Neural progenitor cell (in vitro differentiated cells): ENCODE results near the gene MGAM2. TPM values are rescaled to one million over a fixed set of nuclear protein-coding genes. Genes with fewer than 3 reads are reported as not detected.

Source experiments
- DNase-seq: peaks from one replicate; pipeline ENCODE4 v3.0.0-alpha.2; 2016; ENCODE audit warnings: low spot score
- H2AFZ ChIP-seq: fragments of 200-600 bp; sonication (generic); replicated peaks from 2 replicates; pipeline ENCODE4 v1.6.1; 2016; ENCODE audit warnings: antibody characterized with exemption
- H3F3A ChIP-seq: fragments of 200-600 bp; sonication (generic); 2 replicates; pipeline ENCODE4 v1.6.1; 2016; ENCODE audit warnings: antibody characterized with exemption, low read depth
- H3K27ac ChIP-seq: fragments of 200-600 bp; sonication (generic); 2 replicates; pipeline ENCODE4 v1.5.1; 2016; ENCODE audit warnings: mild to moderate bottlenecking
- H3K27me3 ChIP-seq: fragments of 200-600 bp; sonication (generic); 2 replicates; pipeline ENCODE4 v1.6.1; 2016; ENCODE audit warnings: mild to moderate bottlenecking, moderate library complexity
- H3K36me3 ChIP-seq: fragments of 200-600 bp; sonication (generic); 2 replicates; pipeline ENCODE4 v1.5.1; 2016
- H3K4me1 ChIP-seq: fragments of 200-600 bp; sonication (generic); 2 replicates; pipeline ENCODE4 v1.6.1; 2016; ENCODE audit warnings: mixed run types
- H3K4me2 ChIP-seq: fragments of 200-600 bp; sonication (generic); 2 replicates; pipeline ENCODE4 v1.6.1; 2016
- H3K4me3 ChIP-seq: fragments of 200-600 bp; sonication (generic); 2 replicates; pipeline ENCODE4 v1.5.1; 2016
- H3K79me2 ChIP-seq: fragments of 200-600 bp; sonication (generic); 2 replicates; pipeline ENCODE4 v1.6.1; 2016; ENCODE audit warnings: low read depth
- H3K9ac ChIP-seq: fragments of 200-600 bp; sonication (generic); 2 replicates; pipeline ENCODE4 v1.6.1; 2016
- H3K9me3 ChIP-seq: fragments of 200-600 bp; sonication (generic); 2 replicates; pipeline ENCODE4 v1.5.1; 2016; ENCODE audit warnings: low read depth
- H4K20me1 ChIP-seq: fragments of 200-600 bp; sonication (generic); 2 replicates; pipeline ENCODE4 v1.6.1; 2016; ENCODE audit warnings: low read depth
- H3K27ac Mint-ChIP-seq: 3 replicates; pipeline ENCODE4 v1.8.0; 2021; ENCODE audit warnings: mixed read lengths
- H3K27me3 Mint-ChIP-seq: 2 replicates; pipeline ENCODE4 v1.8.0; 2022; ENCODE audit warnings: low read depth, mild to moderate bottlenecking, inconsistent platforms, moderate library complexity, mixed read lengths; ENCODE audit not compliant: insufficient read depth
- H3K36me3 Mint-ChIP-seq: 3 replicates; pipeline ENCODE4 v1.8.0; 2021; ENCODE audit warnings: mixed read lengths
- H3K4me1 Mint-ChIP-seq: 3 replicates; pipeline ENCODE4 v1.8.0; 2021; ENCODE audit warnings: mixed read lengths
- H3K4me3 Mint-ChIP-seq: 3 replicates; pipeline ENCODE4 v1.8.0; 2021; ENCODE audit warnings: mild to moderate bottlenecking, moderate library complexity, mixed read lengths
- H3K9me3 Mint-ChIP-seq: 3 replicates; pipeline ENCODE4 v1.8.0; 2020; ENCODE audit warnings: mixed read lengths
- CTCF ChIP-seq: fragments of 200-600 bp; sonication (generic); IDR thresholded peaks from 2 replicates; pipeline ENCODE4 v1.5.1; 2017; ENCODE audit warnings: antibody characterized with exemption, mild to moderate bottlenecking
- EZH2 ChIP-seq: fragments of 200-600 bp; sonication (generic); IDR thresholded peaks from 2 replicates; pipeline ENCODE4 v1.6.1; 2017; ENCODE audit warnings: antibody characterized with exemption, mild to moderate bottlenecking, moderate library complexity
- EZH2phosphoT487 ChIP-seq: fragments of 200-600 bp; sonication (generic); IDR thresholded peaks from 2 replicates; pipeline ENCODE4 v1.6.1; 2017; ENCODE audit warnings: antibody characterized with exemption
- total RNA-seq: library from RNA; depleted of rRNA; stranded (reverse); fragments of >200 nt; gene quantifications from 2 replicates; pipeline ENCODE4 v1.2.3, GENCODE V29; 2015; ENCODE audit warnings: low replicate concordance

MGAM2 gene
- total RNA-seq, 1 donor from 2014 or later: 0.04 TPM

DNA sequence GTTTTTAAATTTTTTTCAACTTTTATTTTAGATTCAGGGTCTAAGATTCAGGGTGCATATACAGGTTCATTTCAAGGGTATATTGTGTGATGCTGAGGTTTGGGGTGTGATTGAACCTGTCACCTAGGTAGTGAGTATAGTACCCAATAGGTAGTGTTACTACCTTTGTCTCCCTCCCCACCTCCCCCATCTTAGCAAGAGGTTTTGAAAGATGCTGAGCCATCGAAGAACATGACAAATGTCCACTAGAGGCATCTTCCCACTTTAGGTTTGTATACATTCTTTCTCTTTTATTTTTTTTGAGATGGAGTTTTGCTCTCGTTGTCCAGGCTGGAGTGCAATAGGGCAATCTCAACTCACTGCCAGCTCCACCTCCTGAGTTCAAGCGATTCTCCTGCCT, 880 bp upstream of the MGAM2 start:
- Mint-ChIP-seq H3K27ac (no peak overlapping the region), H3K4me3 (no peak overlapping the region), H3K36me3 (no peaks in the 10 kb centered on the region), H3K27me3 (no peaks in the 10 kb centered on the region), H3K9me3 (no peaks in the 10 kb centered on the region), H3K4me1 (no peaks in the 10 kb centered on the region)
- Histone ChIP-seq H3K27me3 (no peaks in the 10 kb centered on the region), H2AFZ (no peak overlapping the region), H3K27ac (no peak overlapping the region), H3K79me2 (no peaks in the 10 kb centered on the region), H3K36me3 (no peaks in the 10 kb centered on the region), H3K4me1 (no peaks in the 10 kb centered on the region), H3K9me3 (no peaks in the 10 kb centered on the region), H3K4me3 (no peak overlapping the region), H4K20me1 (no peaks in the 10 kb centered on the region), H3K9ac (no peak overlapping the region), H3F3A (no peaks in the 10 kb centered on the region), H3K4me2 (no peak overlapping the region)
- DNase-seq: no peak
- TF ChIP-seq EZH2 (no peak), EZH2phosphoT487 (no peak), CTCF (no peak)

DNA sequence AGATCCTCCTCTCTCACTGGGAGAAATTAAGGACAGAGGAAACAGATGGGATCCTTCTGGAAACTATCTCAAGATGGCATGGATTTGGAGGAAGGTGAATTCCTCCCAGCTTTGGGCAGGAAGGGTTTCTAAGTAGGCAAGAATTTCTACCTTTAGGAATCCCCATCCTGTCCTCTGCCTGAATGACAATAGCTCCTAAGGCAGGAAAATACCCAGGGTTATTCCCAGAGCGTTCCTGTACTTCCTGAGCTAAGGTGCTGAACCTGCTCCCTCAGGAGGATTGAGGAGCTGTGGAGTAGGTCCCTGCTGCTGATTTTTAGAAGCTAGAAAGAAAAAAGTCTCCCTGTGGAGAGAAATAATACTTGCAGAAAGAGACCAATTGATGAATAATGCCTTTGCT, 568 bp downstream of the MGAM2 start:
- Histone ChIP-seq H3K4me1 (no peaks in the 10 kb centered on the region), H3K9me3 (no peaks in the 10 kb centered on the region), H3K79me2 (no peaks in the 10 kb centered on the region), H3K27me3 (no peaks in the 10 kb centered on the region), H3F3A (no peaks in the 10 kb centered on the region), H3K9ac (no peak overlapping the region), H4K20me1 (no peaks in the 10 kb centered on the region), H3K36me3 (no peaks in the 10 kb centered on the region), H2AFZ (no peak overlapping the region), H3K4me2 (no peak overlapping the region), H3K27ac (no peak overlapping the region), H3K4me3 (no peak overlapping the region)
- no peak overlapping the region for H3K4me3 Mint-ChIP-seq
- no peak overlapping the region for H3K27ac Mint-ChIP-seq
- H3K9me3 Mint-ChIP-seq: no peaks in the 10 kb centered on the region
- no peak for DNase-seq
- no peaks in the 10 kb centered on the region for H3K27me3 Mint-ChIP-seq
- H3K36me3 Mint-ChIP-seq: no peaks in the 10 kb centered on the region
- no peak for TF ChIP-seq EZH2
- TF ChIP-seq EZH2phosphoT487: no peak
- no peaks in the 10 kb centered on the region for H3K4me1 Mint-ChIP-seq

GRCh38 chr7:142114207-142114606, 2.7 kb downstream of the MGAM2 start:
- Mint-ChIP-seq H3K4me1 (no peaks in the 10 kb centered on the region), H3K36me3 (no peaks in the 10 kb centered on the region), H3K4me3 (no peak overlapping the region), H3K9me3 (no peaks in the 10 kb centered on the region), H3K27me3 (no peaks in the 10 kb centered on the region), H3K27ac (no peak overlapping the region)
- Histone ChIP-seq H3K9me3 (no peaks in the 10 kb centered on the region), H3K27me3 (no peaks in the 10 kb centered on the region), H2AFZ (no peak overlapping the region), H3K4me2 (no peak overlapping the region), H3K79me2 (no peaks in the 10 kb centered on the region), H3K4me3 (no peak overlapping the region), H4K20me1 (no peaks in the 10 kb centered on the region), H3K9ac (no peak overlapping the region), H3K36me3 (no peaks in the 10 kb centered on the region), H3F3A (no peaks in the 10 kb centered on the region), H3K27ac (no peak overlapping the region), H3K4me1 (no peaks in the 10 kb centered on the region)
- no peak for TF ChIP-seq EZH2phosphoT487
- TF ChIP-seq CTCF: no peak
- no peak for DNase-seq

- no peak for DNase-seq
- Histone ChIP-seq H2AFZ (no peak overlapping the region), H3K9ac (no peak overlapping the region)
Measured at GRCh38 chr7:142120524-142120923, 9.0 kb downstream of the MGAM2 start.

More at GRCh38 chr7:142120524-142120923, 9.0 kb downstream of the MGAM2 start:
- H3K79me2 ChIP-seq: no peaks in the 10 kb centered on the region
- H3K4me3 ChIP-seq: no peak overlapping the region
- H3F3A ChIP-seq: no peaks in the 10 kb centered on the region
- no peak overlapping the region for H3K27ac Mint-ChIP-seq
- H3K4me1 Mint-ChIP-seq: no peaks in the 10 kb centered on the region
- no peaks in the 10 kb centered on the region for H3K36me3 Mint-ChIP-seq
- H3K27me3 ChIP-seq: no peaks in the 10 kb centered on the region
- no peaks in the 10 kb centered on the region for H3K4me1 ChIP-seq
- H4K20me1 ChIP-seq: no peaks in the 10 kb centered on the region
- H3K9me3 Mint-ChIP-seq: no peaks in the 10 kb centered on the region
- no peaks in the 10 kb centered on the region for H3K9me3 ChIP-seq
- H3K36me3 ChIP-seq: no peaks in the 10 kb centered on the region
- H3K4me2 ChIP-seq: no peak overlapping the region
- H3K27ac ChIP-seq: no peak overlapping the region
- no peaks in the 10 kb centered on the region for H3K27me3 Mint-ChIP-seq
- TF ChIP-seq EZH2phosphoT487 (no peak), CTCF (no peak), EZH2 (no peak)
- H3K4me3 Mint-ChIP-seq: no peak overlapping the region
